ENCODE data around the gene BNIP3.
"Not testable (repeated sequence)": the region's sequence is repeated elsewhere in the genome, so short reads cannot be mapped to it uniquely, and the experiment has no call there.

The BNIP3 gene

DNA sequence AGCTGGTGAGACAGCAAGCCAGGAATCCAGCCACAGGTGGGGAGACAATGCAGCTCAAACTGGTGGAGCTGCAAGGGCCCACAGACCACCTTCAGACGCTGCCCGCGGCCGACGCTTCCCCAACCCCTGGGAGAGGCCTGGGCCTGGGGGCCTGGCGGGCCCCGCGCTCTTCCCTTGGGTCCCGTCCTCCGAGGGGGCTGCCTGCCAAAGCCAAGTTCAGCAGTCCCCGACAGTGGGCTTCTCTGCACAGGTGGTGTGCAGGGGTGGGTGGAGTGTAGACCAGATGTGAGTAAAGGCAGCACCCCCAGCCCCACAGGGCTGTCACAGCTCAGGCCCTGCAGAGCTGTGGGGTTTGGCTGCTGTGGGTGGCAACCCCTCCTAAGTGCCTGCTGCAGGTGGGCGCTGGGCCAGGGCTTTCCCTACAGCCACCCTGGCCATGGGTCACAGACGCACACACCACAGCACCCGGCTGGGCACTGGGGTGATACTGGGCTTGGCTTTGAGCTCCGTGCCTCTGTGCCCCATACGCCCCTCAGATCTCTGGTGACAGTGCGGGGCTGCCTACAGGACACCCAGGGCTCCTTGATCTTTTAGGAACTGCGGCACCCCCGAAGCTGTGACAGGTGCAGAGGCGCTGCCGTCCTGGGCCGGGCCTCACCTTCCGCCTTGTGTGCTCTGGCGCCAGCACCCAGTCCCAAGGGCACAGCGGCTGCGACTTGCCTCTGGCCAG, 20.5 kb downstream of the BNIP3 start:
- Mint-ChIP-seq H3K27ac (no peak overlapping the region), H3K4me3 (no peak overlapping the region), H3K27me3 (ENCODE audit: low read depth) (no peaks in the 10 kb centered on the region), H3K4me1 (ENCODE audit: low read depth) (peaks cover 12% of the 10 kb centered on the region), H3K36me3 (ENCODE audit: low read depth) (peaks cover 28% of the 10 kb centered on the region), H3K9me3 (no peaks in the 10 kb centered on the region)

DNA sequence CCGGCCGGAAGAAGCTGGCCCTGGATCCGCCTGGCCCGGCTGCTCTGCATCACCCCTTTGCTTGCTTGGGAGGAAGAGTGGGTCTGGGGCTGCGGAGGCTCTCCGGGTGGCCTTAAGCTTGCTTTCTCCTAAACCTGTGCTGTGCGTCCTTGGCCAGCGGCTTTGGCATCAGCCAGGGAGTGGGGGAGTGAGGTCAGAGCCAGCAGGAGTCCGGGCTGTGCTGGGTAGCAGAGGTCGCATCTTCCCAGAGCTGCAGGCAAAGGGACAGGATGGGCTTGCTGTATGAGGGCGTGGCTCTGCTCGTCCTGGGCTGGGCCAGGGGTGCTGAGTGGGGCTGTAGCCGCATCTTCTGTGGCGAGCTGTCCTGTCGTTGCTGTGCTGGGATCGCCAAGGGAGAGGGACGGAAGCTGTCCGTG, 21.1 kb downstream of the BNIP3 start:
- Mint-ChIP-seq H3K4me3 (no peak overlapping the region), H3K27me3 (ENCODE audit: low read depth) (no peaks in the 10 kb centered on the region), H3K36me3 (ENCODE audit: low read depth) (peaks cover 29% of the 10 kb centered on the region), H3K9me3 (no peaks in the 10 kb centered on the region), H3K4me1 (ENCODE audit: low read depth) (peaks cover 11% of the 10 kb centered on the region), H3K27ac (no peak overlapping the region)

- Mint-ChIP-seq H3K4me3 (no peak overlapping the region), H3K4me1 (ENCODE audit: low read depth) (peaks cover 5% of the 10 kb centered on the region), H3K9me3 (no peaks in the 10 kb centered on the region), H3K27ac (no peak overlapping the region), H3K36me3 (ENCODE audit: low read depth) (peaks cover 30% of the 10 kb centered on the region), H3K27me3 (ENCODE audit: low read depth) (no peaks in the 10 kb centered on the region)
Measured at GRCh38 chr10:131959841-131960240, 21.9 kb downstream of the BNIP3 start.

- Mint-ChIP-seq H3K9me3 (no peaks in the 10 kb centered on the region), H3K4me1 (ENCODE audit: low read depth) (no peaks in the 10 kb centered on the region), H3K27ac (peak overlapping the region; percentile 2), H3K4me3 (no peak overlapping the region), H3K27me3 (ENCODE audit: low read depth) (no peaks in the 10 kb centered on the region), H3K36me3 (ENCODE audit: low read depth) (peaks cover 41% of the 10 kb centered on the region)
Measured at GRCh38 chr10:131955591-131956340, 26.0 kb downstream of the BNIP3 start.

GRCh38 chr10:131954356-131954965, 27.3 kb downstream of the BNIP3 start:
- H3K27me3 Mint-ChIP-seq (ENCODE audit: low read depth) = no peaks in the 10 kb centered on the region
- H3K9me3 Mint-ChIP-seq = no peaks in the 10 kb centered on the region
- H3K4me1 Mint-ChIP-seq (ENCODE audit: low read depth) = no peaks in the 10 kb centered on the region
- H3K27ac Mint-ChIP-seq = no peak overlapping the region
- no peak overlapping the region for H3K4me3 Mint-ChIP-seq
- peaks cover 41% of the 10 kb centered on the region for H3K36me3 Mint-ChIP-seq (ENCODE audit: low read depth)

- H3K27ac Mint-ChIP-seq; H3K4me1 Mint-ChIP-seq (ENCODE audit: low read depth); H3K27me3 Mint-ChIP-seq (ENCODE audit: low read depth); H3K9me3 Mint-ChIP-seq; H3K4me3 Mint-ChIP-seq: not testable (repeated sequence)
- H3K36me3 Mint-ChIP-seq (ENCODE audit: low read depth) = peaks cover 38% of the 10 kb centered on the region
Measured at GRCh38 chr10:131949908-131950307, 31.8 kb downstream of the BNIP3 start.

- H3K27ac Mint-ChIP-seq = no peak overlapping the region
- no peak overlapping the region for H3K4me3 Mint-ChIP-seq
- H3K36me3 Mint-ChIP-seq (ENCODE audit: low read depth) = peaks cover 37% of the 10 kb centered on the region
- no peaks in the 10 kb centered on the region for H3K27me3 Mint-ChIP-seq (ENCODE audit: low read depth)
- H3K9me3 Mint-ChIP-seq = no peaks in the 10 kb centered on the region
- no peaks in the 10 kb centered on the region for H3K4me1 Mint-ChIP-seq (ENCODE audit: low read depth)
Measured at GRCh38 chr10:131949041-131949862, 32.5 kb downstream of the BNIP3 start.

GRCh38 chr10:131948501-131948900, 33.2 kb downstream of the BNIP3 start:
- Mint-ChIP-seq H3K36me3 (ENCODE audit: low read depth) (peaks cover 37% of the 10 kb centered on the region), H3K4me1 (ENCODE audit: low read depth) (no peaks in the 10 kb centered on the region), H3K9me3 (no peaks in the 10 kb centered on the region), H3K27ac (no peak overlapping the region), H3K27me3 (ENCODE audit: low read depth) (no peaks in the 10 kb centered on the region), H3K4me3 (no peak overlapping the region)

DNA sequence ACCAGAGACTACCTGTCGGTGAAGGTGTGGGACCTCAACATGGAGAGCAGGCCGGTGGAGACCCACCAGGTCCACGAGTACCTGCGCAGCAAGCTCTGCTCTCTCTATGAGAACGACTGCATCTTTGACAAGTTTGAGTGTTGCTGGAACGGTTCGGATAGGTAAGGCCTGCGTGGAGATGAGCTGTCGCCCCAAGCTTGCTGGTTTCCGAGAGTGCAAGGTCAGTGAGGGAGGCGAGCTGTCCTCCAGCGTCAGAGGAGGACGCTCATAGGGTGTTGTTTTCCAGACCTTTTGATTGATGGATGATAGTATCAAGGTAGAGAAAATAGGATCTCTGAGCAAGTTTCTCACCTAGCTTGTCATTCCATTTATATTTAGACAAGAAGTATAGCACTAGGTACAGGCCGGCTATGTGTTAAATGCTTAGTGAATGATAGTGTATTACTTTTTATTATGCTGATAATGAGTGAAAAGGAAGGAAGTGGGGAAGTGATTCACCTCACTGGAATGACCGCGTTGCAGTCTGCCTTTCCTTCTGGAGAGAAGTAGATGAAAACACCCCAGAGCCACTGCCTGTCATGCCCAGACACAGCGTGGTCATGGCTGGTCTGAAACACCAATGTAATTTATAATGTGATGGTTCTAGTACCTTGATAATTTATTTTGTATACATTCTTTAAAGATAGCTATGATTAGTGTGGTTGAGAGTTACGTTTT, 33.9 kb downstream of the BNIP3 start:
- H3K4me1 Mint-ChIP-seq (ENCODE audit: low read depth) = peaks cover 1% of the 10 kb centered on the region
- H3K4me3 Mint-ChIP-seq = no peak overlapping the region
- no peak overlapping the region for H3K27ac Mint-ChIP-seq
- peaks cover 35% of the 10 kb centered on the region for H3K36me3 Mint-ChIP-seq (ENCODE audit: low read depth)
- no peaks in the 10 kb centered on the region for H3K27me3 Mint-ChIP-seq (ENCODE audit: low read depth)
- no peaks in the 10 kb centered on the region for H3K9me3 Mint-ChIP-seq

DNA sequence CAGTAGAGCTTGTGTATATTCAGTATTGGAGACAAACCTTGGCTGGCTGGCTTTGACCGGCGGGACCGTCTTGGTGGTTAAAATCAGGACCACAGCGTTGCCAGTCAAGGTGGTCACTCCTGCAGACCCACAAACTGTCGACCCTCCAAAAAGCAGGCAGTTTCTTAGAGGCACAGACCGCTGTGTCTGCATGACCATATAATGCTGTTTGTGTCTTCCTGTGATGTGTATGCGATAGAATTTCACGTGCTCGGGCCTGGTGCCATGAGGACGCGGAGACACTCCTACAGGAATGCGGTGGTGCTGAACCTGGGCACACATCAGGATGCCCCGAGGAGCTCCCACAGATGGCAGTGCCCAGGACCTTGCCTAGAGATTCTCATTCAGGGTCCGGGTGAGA, 34.8 kb downstream of the BNIP3 start:
- no peaks in the 10 kb centered on the region for H3K9me3 Mint-ChIP-seq
- no peak overlapping the region for H3K27ac Mint-ChIP-seq
- H3K27me3 Mint-ChIP-seq (ENCODE audit: low read depth) = no peaks in the 10 kb centered on the region
- no peak overlapping the region for H3K4me3 Mint-ChIP-seq
- peaks cover 34% of the 10 kb centered on the region for H3K36me3 Mint-ChIP-seq (ENCODE audit: low read depth)
- H3K4me1 Mint-ChIP-seq (ENCODE audit: low read depth) = peaks cover 1% of the 10 kb centered on the region

GRCh38 chr10:131946321-131946751, 35.4 kb downstream of the BNIP3 start:
- Mint-ChIP-seq H3K36me3 (ENCODE audit: low read depth) (peaks cover 33% of the 10 kb centered on the region), H3K4me1 (ENCODE audit: low read depth) (peaks cover 1% of the 10 kb centered on the region), H3K4me3 (no peak overlapping the region), H3K27me3 (ENCODE audit: low read depth) (no peaks in the 10 kb centered on the region), H3K27ac (no peak overlapping the region), H3K9me3 (no peaks in the 10 kb centered on the region)

GRCh38 chr10:131944976-131945695, 36.6 kb downstream of the BNIP3 start:
- H3K4me1 Mint-ChIP-seq (ENCODE audit: low read depth) = peaks cover 1% of the 10 kb centered on the region
- no peak overlapping the region for H3K4me3 Mint-ChIP-seq
- H3K27ac Mint-ChIP-seq = no peak overlapping the region
- H3K27me3 Mint-ChIP-seq (ENCODE audit: low read depth) = no peaks in the 10 kb centered on the region
- H3K9me3 Mint-ChIP-seq = no peaks in the 10 kb centered on the region
- peaks cover 35% of the 10 kb centered on the region for H3K36me3 Mint-ChIP-seq (ENCODE audit: low read depth)

DNA sequence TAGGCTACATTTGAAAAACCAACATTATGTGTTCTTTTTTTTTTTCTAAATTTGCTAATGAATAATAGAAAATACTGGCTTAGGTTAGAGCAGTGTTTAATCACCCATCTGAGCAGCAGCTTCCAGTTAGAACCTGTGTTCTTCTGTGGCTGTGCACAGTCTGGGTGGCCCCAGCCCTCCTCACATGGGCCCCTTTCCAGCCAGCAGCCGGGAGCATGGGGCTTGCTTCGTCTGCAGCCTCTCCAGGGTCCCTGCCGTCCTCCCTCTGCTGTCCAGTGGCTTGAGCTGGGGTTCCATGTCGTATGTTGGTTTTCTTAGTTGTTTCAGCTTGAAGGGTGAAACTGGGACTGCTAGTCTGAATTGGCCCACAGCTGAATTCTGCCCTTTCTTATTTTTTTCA, 37.3 kb downstream of the BNIP3 start:
- peaks cover 38% of the 10 kb centered on the region for H3K36me3 Mint-ChIP-seq (ENCODE audit: low read depth)

More for the DNA sequence above, 37.3 kb downstream of the BNIP3 start:
- peaks cover 1% of the 10 kb centered on the region for H3K4me1 Mint-ChIP-seq (ENCODE audit: low read depth)
- no peak overlapping the region for H3K4me3 Mint-ChIP-seq
- H3K27ac Mint-ChIP-seq = no peak overlapping the region
- H3K27me3 Mint-ChIP-seq (ENCODE audit: low read depth) = no peaks in the 10 kb centered on the region
- no peaks in the 10 kb centered on the region for H3K9me3 Mint-ChIP-seq

Measured in T-helper 1 cell treated with Interleukin-12 subunit alpha and Interleukin-12 subunit beta and Interleukin-4 antibody, amounts not matched to agents 30 μg/mL and 1 μg/mL, for 36 hours (primary cell).